HepG2 (cell line): ENCODE results near the gene ECE2. TPM values are rescaled to one million over a fixed set of nuclear protein-coding genes. Genes with fewer than 3 reads are reported as not detected.

Experiments
- ATAC-seq: fragments of 200-7000 bp; cut with Tn5 transposase; 3 replicates; pipeline ENCODE4 v1.9.1; 2020; ENCODE audit warnings: mild to moderate bottlenecking, moderate library complexity
- BruUV-seq: library from RNA; stranded (reverse); fragments of 400-500 nt; replicated peaks from 2 replicates; lab custom pipeline; 2021; lab: Mats Ljungman, UMichigan
- CTCF ChIA-PET: fragments of 300-600 bp; formaldehyde crosslinking; extraction: SDS; loops from one replicate; lab custom pipeline; 2021; ENCODE audit warnings: low total read pairs, inconsistent platforms, low intra/inter-chr PET ratio; lab: Yijun Ruan, JAX
- POLR2A ChIA-PET: fragments of 350-600 bp; sonication (Branson Sonifier 250); formaldehyde crosslinking; loops from one replicate; lab custom pipeline; 2020; ENCODE audit warnings: antibody characterized with exemption, inconsistent platforms; lab: Yijun Ruan, JAX
- DNase-seq: peaks from one replicate; pipeline ENCODE4 v3.0.0-alpha.2; 2015; ENCODE audit warnings: low spot score
- FAIRE-seq: peaks from 3 replicates; lab custom pipeline; 2011; peaks lifted over from hg19 to GRCh38; lab: Jason Lieb, UNC
- H2AFZ ChIP-seq: one replicate; pipeline ENCODE4 v1.6.1; 2011; ENCODE audit warnings: low read length, inconsistent platforms
- H3K27ac ChIP-seq: fragments of 300-600 bp; 3 replicates; pipeline ENCODE4 v1.8.0; 2011; ENCODE audit warnings: mixed run types, mild to moderate bottlenecking, mixed read lengths, low read length, inconsistent platforms; ENCODE audit not compliant: insufficient read depth; ENCODE audit errors: extremely low read length
- H3K27me3 ChIP-seq, 2 experiments: fragments of 200-600 bp in 1 of 2; 2 replicates in 1 of 2; 3 replicates in 1 of 2; pipeline versions ENCODE4 v1.6.0 to v1.8.0; 2011; ENCODE audit warnings: low read length in 2 of 2, mild to moderate bottlenecking in 2 of 2, moderate library complexity in 2 of 2, inconsistent platforms in 1 of 2; ENCODE audit not compliant: insufficient read depth in 2 of 2, control insufficient read depth in 1 of 2
- H3K36me3 ChIP-seq, 2 experiments: fragments of 200-600 bp in 1 of 2; replicated peaks in 1 of 2; 2 replicates in 1 of 2; 3 replicates in 1 of 2; pipeline versions ENCODE4 v1.5.1 to v1.8.0; 2011; ENCODE audit warnings: low read length in 2 of 2, inconsistent platforms in 1 of 2; ENCODE audit not compliant: insufficient read depth in 2 of 2, control insufficient read depth in 1 of 2
- H3K4me1 ChIP-seq: 2 replicates; pipeline ENCODE4 v1.5.1; 2012; ENCODE audit warnings: low read length, inconsistent platforms; ENCODE audit not compliant: insufficient read depth
- H3K4me2 ChIP-seq: 2 replicates; pipeline ENCODE4 v1.6.0; 2011; ENCODE audit warnings: low read depth, low read length, inconsistent platforms
- H3K4me3 ChIP-seq, 3 experiments: fragments of 200-600 bp in 1 of 3; sonication (generic), shearing (Covaris generic) in 1 of 3; replicated peaks in 1 of 3; 2 replicates each; pipeline ENCODE4 v1.5.1; 2011 to 2016; ENCODE audit warnings: low read length in 3 of 3, inconsistent platforms in 2 of 3, low read depth in 2 of 3, mild to moderate bottlenecking in 2 of 3, control low read depth in 1 of 3, mixed read lengths in 1 of 3; ENCODE audit not compliant: insufficient read depth in 1 of 3
- H3K79me2 ChIP-seq: one replicate; pipeline ENCODE4 v1.6.1; 2011; ENCODE audit warnings: low read length, inconsistent platforms; ENCODE audit not compliant: insufficient read depth
- H3K9ac ChIP-seq: 2 replicates; pipeline ENCODE4 v1.6.0; 2011; ENCODE audit warnings: mild to moderate bottlenecking, low read depth, low read length, inconsistent platforms; ENCODE audit not compliant: insufficient read depth
- H3K9me3 ChIP-seq: 2 replicates; pipeline ENCODE4 v1.5.1; 2012; ENCODE audit warnings: mild to moderate bottlenecking, low read length
- H4K20me1 ChIP-seq: 2 replicates; pipeline ENCODE4 v1.6.0; 2011; ENCODE audit warnings: inconsistent platforms, mild to moderate bottlenecking, low read length, moderate library complexity; ENCODE audit not compliant: insufficient read depth
- CC2D1A ChIP-seq: sonication (generic); formaldehyde crosslinking; IDR thresholded peaks from 2 replicates; pipeline ENCODE4 v1.8.1; 2023; ENCODE audit warnings: mild to moderate bottlenecking, missing genetic modification reagents
- CREBL2 ChIP-seq: sonication (generic); formaldehyde crosslinking; IDR thresholded peaks from 2 replicates; pipeline ENCODE4 v1.8.1; 2023; ENCODE audit warnings: missing genetic modification reagents, mild to moderate bottlenecking, borderline replicate concordance
- FOXO4 ChIP-seq: sonication (generic); formaldehyde crosslinking; conservative IDR thresholded peaks from 2 replicates; pipeline ENCODE4 v1.8.1; 2023; ENCODE audit warnings: missing genetic modification reagents
- IKZF4 ChIP-seq: sonication (generic); formaldehyde crosslinking; IDR thresholded peaks from 2 replicates; pipeline ENCODE4 v1.5.1; 2020; ENCODE audit warnings: borderline replicate concordance, mild to moderate bottlenecking, low read depth, missing genetic modification reagents; ENCODE audit errors: not compliant biosample characterization
- KIAA2018 ChIP-seq: sonication (generic); formaldehyde crosslinking; IDR thresholded peaks from 2 replicates; pipeline ENCODE4 v1.5.0; 2020; ENCODE audit warnings: mild to moderate bottlenecking, missing genetic modification reagents, borderline replicate concordance
- MEIS1 ChIP-seq: sonication (generic); formaldehyde crosslinking; IDR thresholded peaks from 2 replicates; pipeline ENCODE4 v1.9.0; 2021; ENCODE audit warnings: mild to moderate bottlenecking, missing genetic modification reagents, moderate library complexity, borderline replicate concordance
- TEAD2 ChIP-seq: sonication (generic); formaldehyde crosslinking; IDR thresholded peaks from 2 replicates; pipeline ENCODE4 v1.9.0; 2021; ENCODE audit warnings: missing genetic modification reagents
- TFDP1 ChIP-seq: IDR thresholded peaks from 2 replicates; pipeline ENCODE4 v1.6.1; 2016; ENCODE audit warnings: missing compliant biosample characterization, missing genetic modification reagents, borderline replicate concordance
- TRIM24 ChIP-seq: sonication (generic); formaldehyde crosslinking; IDR thresholded peaks from 2 replicates; pipeline ENCODE4 v1.8.0; 2022; ENCODE audit warnings: mild to moderate bottlenecking, missing genetic modification reagents
- ZNF776 ChIP-seq: sonication (generic); formaldehyde crosslinking; IDR thresholded peaks from 2 replicates; pipeline ENCODE4 v1.4.0; 2020; ENCODE audit warnings: mild to moderate bottlenecking, missing genetic modification reagents
- WGBS: methylation state at CpG from one replicate; pipeline ENCODE4 v1.1.6; 2017; ENCODE audit warnings: low lambda C conversion rate; 5-methylcytosine and 5-hydroxymethylcytosine counted together
- in situ Hi-C: cut with HindIII; loops from 2 replicates; pipeline ENCODE4 v1.10.0; 2017; ENCODE audit warnings: low pct_unique_long_range_greater_than_20kb; ENCODE audit not compliant: extremely low pct_ligation_motif_present
- intact Hi-C: fragments of 100-400 bp; cut with micrococcal nuclease; formaldehyde crosslinking; loops from one replicate; pipeline ENCODE4 v1.10.0; 2022; ENCODE audit not compliant: unreplicated experiment
- polyA plus RNA-seq, 8 experiments: library from polyadenylated mRNA; depleted of rRNA in 3 of 8; stranded (reverse) in 7 of 8; unstranded in 1 of 8; fragments of >200 nt; fragmentation: Illumina TruSeq in 4 of 8; extraction: Trizol in 4 of 8; gene quantifications; 2 replicates each; pipeline versions ENCODE4 v1.2.1 to v1.2.3, GENCODE V29; 2011 to 2016; ENCODE audit warnings: low read depth in 4 of 8, missing spikeins in 1 of 8, mixed read lengths in 1 of 8; ENCODE audit not compliant: insufficient read depth in 1 of 8
- total RNA-seq, 5 experiments: library from RNA; depleted of rRNA; stranded (reverse); fragments of >200 nt; fragmentation: Illumina TruSeq; extraction: Trizol; gene quantifications; 2 replicates each; pipeline ENCODE4 v1.2.3, GENCODE V29; 2016; ENCODE audit warnings: low read depth in 1 of 5

ECE2 gene
- total and polyA plus RNA-seq, 2 of the 13 experiments (the other 11 are each of a cell fraction or from before 2014, with no cell fraction given): not detected

GRCh38 chr3:184282941-184283340 lies 7.1 kb downstream of the ECE2 start (continued):
- TF ChIP-seq KIAA2018 (CRISPR knock-in tag): no peak

- intact Hi-C loops (loop anchor here (2.0 to 10.0 kb wide), 2 partner anchors 35 to 59 kb away; partner anchors contain the start of genes ALG3, EEF1AKMT4 and VWA5B2), in situ Hi-C loops (no loop called here)
- ChIA-PET CTCF (no interaction called here), POLR2A (no interaction called here)
- WGBS: 50% methylated on average over 1 of the region's 8 CpGs
- Histone ChIP-seq H3K4me1 (no peaks in the 10 kb centered on the region), H3K4me3 (no peak overlapping the region), H3K4me2 (no peak overlapping the region), H3K9ac (no peak overlapping the region), H3K36me3 (no peaks in the 10 kb centered on the region), H3K79me2 (no peaks in the 10 kb centered on the region), H4K20me1 (0 out of 2 replicates have a peak, but pooled peaks cover 3% of the 10 kb centered on the region), H3K27me3 (peaks cover 3 to 45% of the 10 kb centered on the region in 2 experiments), H3K27ac (no peak overlapping the region), H3K9me3 (no peaks in the 10 kb centered on the region), H2AFZ (no peak overlapping the region)
- BruUV-seq: no TSS peak
- DNase-seq (no peak), ATAC-seq (no peak), FAIRE-seq (no peak)
- TF ChIP-seq TRIM24 (no peak), CREBL2 (no peak), MEIS1 (CRISPR knock-in tag) (no peak), TEAD2 (CRISPR knock-in tag) (no peak), FOXO4 (no peak), TFDP1 (CRISPR knock-in tag) (no peak), ZNF776 (no peak), IKZF4 (no peak), CC2D1A (CRISPR knock-in tag) (no peak)
These were observed 7.9 kb downstream of the ECE2 start for GRCh38 chr3:184283681-184284080.
